GM19395 (cell line): ENCODE results near the gene IFNGR1.
"Not testable (repeated sequence)": the region's sequence is repeated elsewhere in the genome, so short reads cannot be mapped to it uniquely, and the experiment has no call there.

Experiments used
- ATAC-seq: cut with Tn5 transposase; IDR thresholded peaks from one replicate; pipeline ENCODE4 v1.9.1; 2021; ENCODE audit warnings: mild to moderate bottlenecking, moderate library complexity; ENCODE audit not compliant: unreplicated experiment

Gene IFNGR1

GRCh38 chr6:137214931-137215330 lies 4.3 kb downstream of the IFNGR1 start:
- ATAC-seq, result no peak

GRCh38 chr6:137213813-137214212 lies 5.4 kb downstream of the IFNGR1 start:
- ATAC-seq, result no peak

- ATAC-seq, result no peak
Observed at GRCh38 chr6:137213331-137213740, 5.8 kb downstream of the IFNGR1 start.

- ATAC-seq, result no peak
Observed at GRCh38 chr6:137211910-137212309, 7.3 kb downstream of the IFNGR1 start.

- ATAC-seq, result no peak
Observed at GRCh38 chr6:137210903-137211302, 8.3 kb downstream of the IFNGR1 start.

GRCh38 chr6:137208279-137208678 lies 10.9 kb downstream of the IFNGR1 start:
- ATAC-seq, result no peak

GRCh38 chr6:137207457-137207856 lies 11.7 kb downstream of the IFNGR1 start:
- not testable (repeated sequence) for ATAC-seq

GRCh38 chr6:137206577-137206976 lies 12.6 kb downstream of the IFNGR1 start:
- ATAC-seq, result no peak

- no peak for ATAC-seq
Observed at GRCh38 chr6:137203256-137203655, 15.9 kb downstream of the IFNGR1 start.

GRCh38 chr6:137202078-137202477 lies 17.1 kb downstream of the IFNGR1 start:
- no peak for ATAC-seq

- ATAC-seq, result no peak
Observed at GRCh38 chr6:137201006-137201405, 18.2 kb downstream of the IFNGR1 start.

GRCh38 chr6:137200288-137200687 lies 18.9 kb downstream of the IFNGR1 start:
- ATAC-seq, result no peak

- no peak for ATAC-seq
Observed at GRCh38 chr6:137197684-137198645, 21.2 kb downstream of the IFNGR1 start.

- no peak for ATAC-seq
Observed at GRCh38 chr6:137193256-137194070, 25.7 kb downstream of the IFNGR1 start.

GRCh38 chr6:137192821-137193220 lies 26.4 kb downstream of the IFNGR1 start:
- ATAC-seq, result no peak

GRCh38 chr6:137191670-137192069 lies 27.5 kb downstream of the IFNGR1 start:
- no peak for ATAC-seq

- no peak for ATAC-seq
Observed at GRCh38 chr6:137191236-137191635, 27.9 kb downstream of the IFNGR1 start.

- ATAC-seq, result no peak
Observed at GRCh38 chr6:137190583-137191094, 28.5 kb downstream of the IFNGR1 start.

GRCh38 chr6:137188855-137189254 lies 30.3 kb downstream of the IFNGR1 start:
- no peak for ATAC-seq

- ATAC-seq, result no peak
Observed at GRCh38 chr6:137185290-137185689, 33.9 kb downstream of the IFNGR1 start.

- no peak for ATAC-seq
Observed at GRCh38 chr6:137182654-137183073, 36.5 kb downstream of the IFNGR1 start.
